ENCODE measurements around the gene MTA3. TPM values are rescaled to one million over a fixed set of nuclear protein-coding genes. Genes with fewer than 3 reads are reported as not detected.
"Not testable (repeated sequence)": the region's sequence is repeated elsewhere in the genome, so short reads cannot be mapped to it uniquely, and the experiment has no call there.

The MTA3 gene
- total RNA-seq, 4 donors from 2014 or later, result 25.6 to 89.1 (median 64.0) TPM

GRCh38 chr2:42726680-42727079 is 158.2 kb downstream of the MTA3 start:
- H3K27ac ChIP-seq, result no peak overlapping the region
- peaks cover 0 to 3% of the 10 kb centered on the region in 2 donors for H3K9me3 ChIP-seq
- H3K36me3 ChIP-seq, result no peaks in the 10 kb centered on the region
- no peaks in the 10 kb centered on the region for H3K27me3 ChIP-seq
- no peak overlapping the region for H3K4me3 ChIP-seq
- no peak for DNase-seq
- intact Hi-C loops (cut with DNase I; ENCODE audit: low total_unique reads), result no loop called here
- TF ChIP-seq CTCF (IDR thresholded peaks at IDR 0.05) (no peak), POLR2A (IDR thresholded peaks at IDR 0.05) (no peak)
- no peaks in the 10 kb centered on the region for H3K4me1 ChIP-seq

GRCh38 chr2:42731316-42731715 is 162.9 kb downstream of the MTA3 start:
- H3K27ac ChIP-seq; H3K4me3 ChIP-seq; H3K4me1 ChIP-seq; DNase-seq; intact Hi-C loops (cut with DNase I; ENCODE audit: low total_unique reads); H3K27me3 ChIP-seq; H3K9me3 ChIP-seq; H3K36me3 ChIP-seq: not testable (repeated sequence)

GRCh38 chr2:42733852-42734251 is 165.4 kb downstream of the MTA3 start:
- H3K9me3 ChIP-seq, result peaks cover 0 to 3% of the 10 kb centered on the region in 2 donors
- H3K4me1 ChIP-seq, result no peaks in the 10 kb centered on the region
- H3K27ac ChIP-seq, result no peak overlapping the region
- H3K27me3 ChIP-seq, result no peaks in the 10 kb centered on the region
- no peak overlapping the region for H3K4me3 ChIP-seq
- TF ChIP-seq POLR2A (IDR thresholded peaks at IDR 0.05) (no peak), CTCF (IDR thresholded peaks at IDR 0.05) (no peak)
- no peaks in the 10 kb centered on the region for H3K36me3 ChIP-seq
- DNase-seq, result no peak
- intact Hi-C loops (cut with DNase I; ENCODE audit: low total_unique reads), result no loop called here

- TF ChIP-seq CTCF (IDR thresholded peaks at IDR 0.05), result no peak
- no peak for TF ChIP-seq POLR2A (IDR thresholded peaks at IDR 0.05)
- H3K9me3 ChIP-seq, result no peaks in the 10 kb centered on the region
- no peak overlapping the region for H3K4me3 ChIP-seq
- intact Hi-C loops (cut with DNase I; ENCODE audit: low total_unique reads), result no loop called here
- H3K27me3 ChIP-seq, result no peaks in the 10 kb centered on the region
- DNase-seq, result no peak
- H3K36me3 ChIP-seq, result no peaks in the 10 kb centered on the region
- H3K27ac ChIP-seq, result no peak overlapping the region
- H3K4me1 ChIP-seq, result no peaks in the 10 kb centered on the region
Observed at GRCh38 chr2:42736598-42737322, 168.3 kb downstream of the MTA3 start.

- no peak overlapping the region for H3K4me3 ChIP-seq
- H3K9me3 ChIP-seq, result no peaks in the 10 kb centered on the region
- H3K27ac ChIP-seq, result no peak overlapping the region
- TF ChIP-seq CTCF (IDR thresholded peaks at IDR 0.05) (no peak), POLR2A (IDR thresholded peaks at IDR 0.05) (no peak)
- intact Hi-C loops (cut with DNase I; ENCODE audit: low total_unique reads), result no loop called here
- no peaks in the 10 kb centered on the region for H3K36me3 ChIP-seq
- H3K27me3 ChIP-seq, result no peaks in the 10 kb centered on the region
- H3K4me1 ChIP-seq, result no peaks in the 10 kb centered on the region
- DNase-seq, result no peak
Observed at GRCh38 chr2:42741140-42741539, 172.7 kb downstream of the MTA3 start.
